Liver (tissue), 9 donors: ENCODE data around the gene AKT1S1. TPM values are rescaled to one million over a fixed set of nuclear protein-coding genes. Genes with fewer than 3 reads are reported as not detected.

Experiments used
- DNase-seq: peaks from one replicate; pipeline ENCODE4 v3.0.0-alpha.2; 2017; ENCODE audit warnings: low spot score
- H3K27ac ChIP-seq, 2 donors: one replicate each; pipeline ENCODE4 v1.7.0; 2013; ENCODE audit warnings: inconsistent platforms in 2 of 2, low read length in 2 of 2, control low read depth in 1 of 2, low read depth in 1 of 2, mild to moderate bottlenecking in 1 of 2
- H3K27me3 ChIP-seq, 4 donors: one replicate each; pipeline versions ENCODE4 v1.6.1 to v1.7.0; 2013; ENCODE audit warnings: low read length in 3 of 4, inconsistent platforms in 1 of 4, mild to moderate bottlenecking in 1 of 4, moderate library complexity in 1 of 4; ENCODE audit not compliant: control insufficient read depth in 4 of 4, insufficient read depth in 4 of 4
- H3K36me3 ChIP-seq, 4 donors: one replicate each; pipeline versions ENCODE4 v1.6.1 to v1.7.0; 2013; ENCODE audit warnings: low read length in 3 of 4, mild to moderate bottlenecking in 3 of 4, low read depth in 1 of 4, moderate library complexity in 1 of 4; ENCODE audit not compliant: control insufficient read depth in 4 of 4, insufficient read depth in 3 of 4
- H3K4me1 ChIP-seq, 4 donors: one replicate each; pipeline versions ENCODE4 v1.6.1 to v1.7.0; 2013; ENCODE audit warnings: low read length in 3 of 4, mild to moderate bottlenecking in 3 of 4, moderate library complexity in 1 of 4; ENCODE audit not compliant: control insufficient read depth in 4 of 4, insufficient read depth in 4 of 4
- H3K4me3 ChIP-seq, 3 donors: one replicate each; pipeline versions ENCODE4 v1.6.1 to v1.7.0; 2013; ENCODE audit warnings: low read length in 3 of 3, control low read depth in 1 of 3, low read depth in 1 of 3, mild to moderate bottlenecking in 1 of 3
- H3K9ac ChIP-seq, 2 donors: one replicate each; pipeline ENCODE4 v1.7.0; 2013; ENCODE audit warnings: low read length in 2 of 2, mild to moderate bottlenecking in 2 of 2, moderate library complexity in 2 of 2, control low read depth in 1 of 2, low read depth in 1 of 2
- H3K9me3 ChIP-seq, 4 donors: one replicate each; pipeline versions ENCODE4 v1.6.1 to v1.7.0; 2013; ENCODE audit warnings: low read length in 3 of 4; ENCODE audit not compliant: control insufficient read depth in 4 of 4
- EGR1 ChIP-seq, 2 donors: IDR thresholded peaks; 2 replicates each; pipeline ENCODE4 v1.6.1; 2016 to 2018; ENCODE audit warnings: antibody characterized with exemption in 2 of 2, low read depth in 2 of 2
- FOXA1 ChIP-seq: IDR thresholded peaks from 2 replicates; pipeline ENCODE4 v1.6.1; 2016; ENCODE audit warnings: antibody characterized with exemption
- FOXA2 ChIP-seq: IDR thresholded peaks from 2 replicates; pipeline ENCODE4 v1.6.1; 2016; ENCODE audit warnings: antibody characterized with exemption
- GABPA ChIP-seq, 2 donors: IDR thresholded peaks in 1 of 2; conservative IDR thresholded peaks in 1 of 2; 2 replicates each; pipeline ENCODE4 v1.6.1; 2016; ENCODE audit warnings: antibody characterized with exemption in 2 of 2, mild to moderate bottlenecking in 1 of 2, moderate library complexity in 1 of 2
- HNF4A ChIP-seq, 2 donors: conservative IDR thresholded peaks; 2 replicates each; pipeline ENCODE4 v1.6.1; 2016; ENCODE audit warnings: antibody characterized with exemption in 2 of 2, mild to moderate bottlenecking in 2 of 2
- HNF4G ChIP-seq: IDR thresholded peaks from 2 replicates; pipeline ENCODE4 v1.6.1; 2016; ENCODE audit warnings: antibody characterized with exemption
- NR2F2 ChIP-seq: IDR thresholded peaks from 2 replicates; pipeline ENCODE4 v1.6.1; 2016; ENCODE audit warnings: antibody characterized with exemption
- RAD21 ChIP-seq, 2 donors: IDR thresholded peaks; 2 replicates each; pipeline ENCODE4 v1.6.1; 2016; ENCODE audit warnings: antibody characterized with exemption in 2 of 2, mild to moderate bottlenecking in 2 of 2
- RXRA ChIP-seq, 2 donors: IDR thresholded peaks; 2 replicates each; pipeline ENCODE4 v1.6.1; 2017 to 2018; ENCODE audit warnings: antibody characterized with exemption in 2 of 2, mild to moderate bottlenecking in 1 of 2
- SP1 ChIP-seq: IDR thresholded peaks from 2 replicates; pipeline ENCODE4 v1.6.1; 2018; ENCODE audit warnings: antibody characterized with exemption, mild to moderate bottlenecking
- YY1 ChIP-seq: IDR thresholded peaks from 2 replicates; pipeline ENCODE4 v1.6.1; 2016; ENCODE audit warnings: antibody characterized with exemption, mild to moderate bottlenecking
- WGBS: extraction: QIAGEN DNeasy Blood & Tissue Kit; methylation state at CpG from one replicate; pipeline ENCODE4 v1.1.7; 2013; 5-methylcytosine and 5-hydroxymethylcytosine counted together
- polyA plus RNA-seq, 2 donors: library from polyadenylated mRNA; stranded (reverse) in 1 of 2; unstranded in 1 of 2; fragments of 200-250 nt in 1 of 2; fragments of >200 nt in 1 of 2; fragmentation: Nextera tagmentation in 1 of 2; extraction: Ambion mirVana in 1 of 2; gene quantifications; one replicate each; pipeline versions ENCODE4 v1.2.1 to v1.2.3, GENCODE V29; 2013 to 2015
- total RNA-seq, 2 donors: library from RNA; depleted of rRNA; stranded (reverse); fragments of >200 nt; gene quantifications; one replicate each; pipeline ENCODE4 v1.2.3, GENCODE V29; 2014
- TF ChIP-seq, protein P1 (sequence below): fragments of 150-350 bp; IDR thresholded peaks from 2 replicates; pipeline ENCODE4 v1.5.1; 2017; ENCODE audit warnings: improper control_type of control experiment, low read depth, low read length; ENCODE audit not compliant: missing input control
- TF ChIP-seq, protein P2 (sequence below): IDR thresholded peaks from 2 replicates; pipeline ENCODE4 v1.6.1; 2016; ENCODE audit warnings: antibody characterized with exemption
- TF ChIP-seq, protein P3 (sequence below): IDR thresholded peaks from 2 replicates; pipeline ENCODE4 v1.6.1; 2016; ENCODE audit warnings: antibody characterized with exemption
- TF ChIP-seq, protein P4 (sequence below): IDR thresholded peaks from 2 replicates; pipeline ENCODE4 v1.6.1; 2016; ENCODE audit warnings: antibody characterized with exemption, mild to moderate bottlenecking
- TF ChIP-seq, protein P5 (sequence below): IDR thresholded peaks from 2 replicates; pipeline ENCODE4 v1.6.1; 2016; ENCODE audit warnings: antibody characterized with exemption
- donor health status: healthy.
- donor health status: healthy.
- donor health status: healthy.
- donor health status: healthy.
- donor health status: healthy.

AKT1S1 gene
- total and polyA plus RNA-seq, 4 donors: 6.8 to 43.9 (median 12.9) TPM

DNA sequence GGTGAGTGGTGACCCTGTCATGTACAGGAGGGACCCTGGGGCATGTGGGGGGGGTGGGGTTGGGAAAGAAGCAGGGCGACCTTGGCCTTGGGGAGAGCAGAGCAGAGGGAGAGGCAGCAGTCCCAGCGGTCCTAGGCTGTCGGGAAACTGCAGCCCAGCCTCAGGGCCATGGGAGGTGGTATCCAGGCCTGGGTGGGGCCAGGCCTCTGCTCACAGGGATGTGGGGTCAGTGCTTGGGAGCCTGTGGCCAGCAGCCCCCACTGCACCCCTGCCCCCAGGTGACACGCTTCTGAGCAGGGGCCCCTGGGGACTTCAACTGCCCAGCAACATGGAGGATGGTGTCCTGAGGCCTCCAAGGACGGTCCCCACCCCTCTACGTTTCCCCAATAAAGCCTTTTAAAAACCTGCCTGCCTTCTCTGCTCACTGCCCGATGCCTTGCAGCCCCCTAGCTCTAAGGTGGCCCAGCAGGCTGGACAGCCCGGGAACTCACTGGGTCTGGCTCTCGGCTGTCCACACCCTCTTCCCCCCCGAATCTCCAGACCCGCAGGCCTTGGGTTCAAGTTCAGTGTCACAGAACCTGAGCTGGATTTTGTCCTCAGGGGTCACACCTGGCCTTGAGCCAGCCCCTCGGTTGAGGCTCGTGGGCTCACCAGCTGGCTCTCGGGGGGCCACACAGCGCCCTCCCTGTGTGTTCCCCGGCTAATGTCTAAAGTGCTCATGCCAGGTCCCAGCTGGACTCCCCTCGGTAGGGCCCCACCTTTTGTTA lies 16.6 kb downstream of the AKT1S1 start (continued):
- TF ChIP-seq, protein P1, sequence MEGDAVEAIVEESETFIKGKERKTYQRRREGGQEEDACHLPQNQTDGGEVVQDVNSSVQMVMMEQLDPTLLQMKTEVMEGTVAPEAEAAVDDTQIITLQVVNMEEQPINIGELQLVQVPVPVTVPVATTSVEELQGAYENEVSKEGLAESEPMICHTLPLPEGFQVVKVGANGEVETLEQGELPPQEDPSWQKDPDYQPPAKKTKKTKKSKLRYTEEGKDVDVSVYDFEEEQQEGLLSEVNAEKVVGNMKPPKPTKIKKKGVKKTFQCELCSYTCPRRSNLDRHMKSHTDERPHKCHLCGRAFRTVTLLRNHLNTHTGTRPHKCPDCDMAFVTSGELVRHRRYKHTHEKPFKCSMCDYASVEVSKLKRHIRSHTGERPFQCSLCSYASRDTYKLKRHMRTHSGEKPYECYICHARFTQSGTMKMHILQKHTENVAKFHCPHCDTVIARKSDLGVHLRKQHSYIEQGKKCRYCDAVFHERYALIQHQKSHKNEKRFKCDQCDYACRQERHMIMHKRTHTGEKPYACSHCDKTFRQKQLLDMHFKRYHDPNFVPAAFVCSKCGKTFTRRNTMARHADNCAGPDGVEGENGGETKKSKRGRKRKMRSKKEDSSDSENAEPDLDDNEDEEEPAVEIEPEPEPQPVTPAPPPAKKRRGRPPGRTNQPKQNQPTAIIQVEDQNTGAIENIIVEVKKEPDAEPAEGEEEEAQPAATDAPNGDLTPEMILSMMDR: no peak
- no peak for TF ChIP-seq HNF4G
- TF ChIP-seq RAD21 (IDR thresholded peaks at IDR 0.05): no peak
- TF ChIP-seq, protein P2, sequence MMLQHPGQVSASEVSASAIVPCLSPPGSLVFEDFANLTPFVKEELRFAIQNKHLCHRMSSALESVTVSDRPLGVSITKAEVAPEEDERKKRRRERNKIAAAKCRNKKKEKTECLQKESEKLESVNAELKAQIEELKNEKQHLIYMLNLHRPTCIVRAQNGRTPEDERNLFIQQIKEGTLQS: no peak
- no peak for TF ChIP-seq NR2F2
- TF ChIP-seq RXRA (IDR thresholded peaks at IDR 0.05): no peak
- no peak for TF ChIP-seq GABPA (IDR thresholded peaks at IDR 0.05 in 1 of 2, conservative IDR thresholded peaks at IDR 0.05 in 1 of 2)

DNA sequence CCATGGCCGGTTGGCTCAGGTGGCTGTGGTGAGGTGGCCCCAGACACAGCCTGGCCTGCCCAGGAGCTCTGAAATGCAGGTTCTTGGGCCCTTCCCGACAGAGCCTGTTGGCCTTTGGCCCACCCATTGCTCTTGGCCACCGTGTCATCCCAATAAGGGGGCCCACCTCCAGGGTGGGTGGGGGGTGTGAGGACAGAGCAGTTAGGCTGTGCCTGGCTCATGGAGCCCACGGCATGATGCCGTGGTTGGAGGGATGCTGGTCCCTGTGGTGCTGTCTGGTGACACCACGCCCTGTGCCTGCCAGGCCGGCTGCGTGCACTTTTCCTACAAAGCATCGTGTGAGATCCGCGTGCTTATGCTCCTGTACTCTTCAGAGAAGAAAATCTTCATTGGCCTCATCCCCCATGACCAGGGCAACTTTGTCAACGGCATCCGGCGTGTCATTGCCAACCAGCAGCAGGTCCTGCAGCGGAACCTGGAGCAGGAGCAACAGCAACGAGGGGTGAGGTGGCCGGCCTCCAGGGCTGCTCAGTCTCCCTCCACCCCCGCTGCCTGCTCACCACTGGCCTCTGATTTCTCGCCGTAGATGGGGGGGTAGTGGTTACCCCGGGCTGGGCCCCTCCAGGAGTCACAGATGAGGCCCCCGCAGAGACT lies 17.3 kb downstream of the AKT1S1 start:
- TF ChIP-seq, protein P1: no peak
- TF ChIP-seq RXRA (IDR thresholded peaks at IDR 0.05) (no peak), FOXA2 (no peak), HNF4A (conservative IDR thresholded peaks at IDR 0.05) (no peak), SP1 (no peak), HNF4G (no peak), FOXA1 (no peak), YY1 (no peak), GABPA (IDR thresholded peaks at IDR 0.05 in 1 of 2, conservative IDR thresholded peaks at IDR 0.05 in 1 of 2) (no peak), NR2F2 (no peak), EGR1 (IDR thresholded peaks at IDR 0.05; ENCODE audit: low read depth in 2 of 2) (no peak), RAD21 (IDR thresholded peaks at IDR 0.05) (no peak)
- TF ChIP-seq, protein P3, sequence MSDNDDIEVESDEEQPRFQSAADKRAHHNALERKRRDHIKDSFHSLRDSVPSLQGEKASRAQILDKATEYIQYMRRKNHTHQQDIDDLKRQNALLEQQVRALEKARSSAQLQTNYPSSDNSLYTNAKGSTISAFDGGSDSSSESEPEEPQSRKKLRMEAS: no peak
- TF ChIP-seq, protein P4, sequence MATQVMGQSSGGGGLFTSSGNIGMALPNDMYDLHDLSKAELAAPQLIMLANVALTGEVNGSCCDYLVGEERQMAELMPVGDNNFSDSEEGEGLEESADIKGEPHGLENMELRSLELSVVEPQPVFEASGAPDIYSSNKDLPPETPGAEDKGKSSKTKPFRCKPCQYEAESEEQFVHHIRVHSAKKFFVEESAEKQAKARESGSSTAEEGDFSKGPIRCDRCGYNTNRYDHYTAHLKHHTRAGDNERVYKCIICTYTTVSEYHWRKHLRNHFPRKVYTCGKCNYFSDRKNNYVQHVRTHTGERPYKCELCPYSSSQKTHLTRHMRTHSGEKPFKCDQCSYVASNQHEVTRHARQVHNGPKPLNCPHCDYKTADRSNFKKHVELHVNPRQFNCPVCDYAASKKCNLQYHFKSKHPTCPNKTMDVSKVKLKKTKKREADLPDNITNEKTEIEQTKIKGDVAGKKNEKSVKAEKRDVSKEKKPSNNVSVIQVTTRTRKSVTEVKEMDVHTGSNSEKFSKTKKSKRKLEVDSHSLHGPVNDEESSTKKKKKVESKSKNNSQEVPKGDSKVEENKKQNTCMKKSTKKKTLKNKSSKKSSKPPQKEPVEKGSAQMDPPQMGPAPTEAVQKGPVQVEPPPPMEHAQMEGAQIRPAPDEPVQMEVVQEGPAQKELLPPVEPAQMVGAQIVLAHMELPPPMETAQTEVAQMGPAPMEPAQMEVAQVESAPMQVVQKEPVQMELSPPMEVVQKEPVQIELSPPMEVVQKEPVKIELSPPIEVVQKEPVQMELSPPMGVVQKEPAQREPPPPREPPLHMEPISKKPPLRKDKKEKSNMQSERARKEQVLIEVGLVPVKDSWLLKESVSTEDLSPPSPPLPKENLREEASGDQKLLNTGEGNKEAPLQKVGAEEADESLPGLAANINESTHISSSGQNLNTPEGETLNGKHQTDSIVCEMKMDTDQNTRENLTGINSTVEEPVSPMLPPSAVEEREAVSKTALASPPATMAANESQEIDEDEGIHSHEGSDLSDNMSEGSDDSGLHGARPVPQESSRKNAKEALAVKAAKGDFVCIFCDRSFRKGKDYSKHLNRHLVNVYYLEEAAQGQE: no peak
- TF ChIP-seq, protein P5, sequence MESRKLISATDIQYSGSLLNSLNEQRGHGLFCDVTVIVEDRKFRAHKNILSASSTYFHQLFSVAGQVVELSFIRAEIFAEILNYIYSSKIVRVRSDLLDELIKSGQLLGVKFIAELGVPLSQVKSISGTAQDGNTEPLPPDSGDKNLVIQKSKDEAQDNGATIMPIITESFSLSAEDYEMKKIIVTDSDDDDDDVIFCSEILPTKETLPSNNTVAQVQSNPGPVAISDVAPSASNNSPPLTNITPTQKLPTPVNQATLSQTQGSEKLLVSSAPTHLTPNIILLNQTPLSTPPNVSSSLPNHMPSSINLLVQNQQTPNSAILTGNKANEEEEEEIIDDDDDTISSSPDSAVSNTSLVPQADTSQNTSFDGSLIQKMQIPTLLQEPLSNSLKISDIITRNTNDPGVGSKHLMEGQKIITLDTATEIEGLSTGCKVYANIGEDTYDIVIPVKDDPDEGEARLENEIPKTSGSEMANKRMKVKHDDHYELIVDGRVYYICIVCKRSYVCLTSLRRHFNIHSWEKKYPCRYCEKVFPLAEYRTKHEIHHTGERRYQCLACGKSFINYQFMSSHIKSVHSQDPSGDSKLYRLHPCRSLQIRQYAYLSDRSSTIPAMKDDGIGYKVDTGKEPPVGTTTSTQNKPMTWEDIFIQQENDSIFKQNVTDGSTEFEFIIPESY: no peak
- TF ChIP-seq, protein P2: no peak
- H3K36me3 ChIP-seq: peaks cover 4 to 63% (median 11%) of the 10 kb centered on the region in 4 donors
- no peaks in the 10 kb centered on the region for H3K27me3 ChIP-seq
- H3K9me3 ChIP-seq: no peaks in the 10 kb centered on the region
- H3K9ac ChIP-seq: no peak overlapping the region
- no peak overlapping the region for H3K4me3 ChIP-seq
- H3K27ac ChIP-seq: no peak overlapping the region
- WGBS: 87% methylated on average over 22 of the region's 22 CpGs
- DNase-seq: no peak
- H3K4me1 ChIP-seq: peaks cover 0 to 2% (median under 1%) of the 10 kb centered on the region in 4 donors
